SU-DHL-6 (cell line): ENCODE measurements around the gene COL23A1.

Experiments
- CTCF ChIP-seq: fragments of 200-600 bp; sonication (generic); IDR thresholded peaks from one replicate; pipeline ENCODE4 v1.5.1; 2017; ENCODE audit warnings: antibody characterized with exemption, mild to moderate bottlenecking, low read length, moderate library complexity; ENCODE audit not compliant: insufficient read depth, poor library complexity, severe bottlenecking
- EZH2phosphoT487 ChIP-seq: fragments of 200-600 bp; sonication (generic), shearing (Covaris generic); conservative IDR thresholded peaks from 2 replicates; pipeline ENCODE4 v1.6.1; 2018; ENCODE audit warnings: mild to moderate bottlenecking, antibody characterized with exemption, low read length, moderate library complexity, mixed read lengths

- TF ChIP-seq CTCF, result no peak
- TF ChIP-seq EZH2phosphoT487, result no peak
Observed at GRCh38 chr5:178269499-178269898, 320.7 kb downstream of the COL23A1 start.
